NCI-H510A (cell line): ENCODE results near the gene TSPAN31.
A peak's percentile ranks its signal among the peaks of the same experiment; 100 is the strongest.
"Not testable (repeated sequence)": the region's sequence is repeated elsewhere in the genome, so short reads cannot be mapped to it uniquely, and the experiment has no call there.

Experiments used
- DNase-seq: peaks from one replicate; lab custom pipeline; 2025; lab: John Stamatoyannopoulos, UW

TSPAN31 gene

DNA sequence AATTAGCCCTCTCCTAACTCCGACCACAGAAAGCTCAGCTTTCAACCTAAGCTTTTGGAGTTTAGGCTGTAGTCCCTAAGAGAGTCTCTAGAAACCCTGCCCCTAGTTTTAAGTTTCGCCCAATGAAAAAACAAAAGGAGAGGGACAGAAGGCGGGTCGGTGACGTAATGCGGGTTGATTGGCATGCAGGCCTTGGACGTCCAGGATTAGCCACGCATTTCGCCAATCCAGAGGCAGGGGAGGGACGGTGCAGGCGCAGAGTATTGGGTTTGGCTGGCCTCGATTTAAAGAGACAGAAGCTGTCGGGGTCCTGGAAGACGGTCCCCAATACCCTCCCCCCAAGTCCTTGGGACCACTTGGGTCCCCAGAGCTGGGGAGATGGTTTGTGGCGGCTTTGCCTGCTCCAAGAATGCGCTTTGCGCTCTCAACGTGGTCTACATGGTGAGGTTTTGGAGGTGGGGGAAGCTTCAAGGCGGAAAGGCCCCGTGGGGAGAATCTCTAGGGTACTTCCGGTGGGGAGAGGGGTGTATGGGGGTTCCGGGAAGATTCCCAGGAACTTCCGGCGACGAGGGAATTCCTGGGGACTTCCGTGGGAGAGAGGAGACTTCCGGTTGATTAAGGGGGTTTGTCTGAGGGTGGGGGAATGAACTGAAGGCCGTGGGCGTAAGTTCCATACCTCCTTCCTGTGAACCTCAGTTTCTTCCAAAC is at the start of gene TSPAN31:
Gene TSPAN31 (plus strand): TSS at position 263 of the 708 bp plus-strand sequence. CDS start 116 bp downstream, at position 379.
- DNase-seq, result peak; percentile 98

DNA sequence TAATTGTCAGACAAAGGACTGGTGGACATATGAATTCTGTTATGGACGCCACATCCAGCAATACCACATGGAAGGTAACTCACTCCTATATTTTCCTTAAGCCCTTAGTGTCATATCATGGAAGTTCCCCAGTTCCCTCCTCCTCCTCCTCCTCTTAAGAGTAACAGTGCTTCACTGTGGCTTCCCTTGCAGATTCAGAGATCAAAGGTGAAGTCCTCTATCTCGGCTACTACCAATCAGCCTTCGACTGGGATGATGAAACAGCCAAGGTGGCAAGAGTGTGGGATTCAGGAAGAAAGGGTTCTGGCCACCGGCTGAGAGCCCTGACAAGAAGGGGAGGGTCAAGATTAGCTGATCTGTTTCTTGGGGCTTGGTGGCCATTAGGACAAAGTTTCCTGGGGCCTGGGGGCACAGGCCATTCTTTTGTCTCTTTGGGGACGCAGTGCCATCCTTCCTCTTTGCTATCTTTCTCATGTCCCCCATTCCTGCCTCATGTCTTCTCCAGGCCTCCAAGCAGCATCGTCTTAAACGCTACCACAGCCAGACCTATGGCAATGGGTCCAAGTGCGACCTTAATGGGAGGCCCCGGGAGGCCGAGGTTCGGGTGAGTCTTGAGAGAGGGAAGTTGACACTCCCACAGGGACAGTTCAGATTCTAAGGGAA is 48.9 kb upstream of the TSPAN31 start:
- no peak for DNase-seq

GRCh38 chr12:57697076-57697475 is 47.8 kb upstream of the TSPAN31 start:
- no peak for DNase-seq

GRCh38 chr12:57698414-57698813 is 46.4 kb upstream of the TSPAN31 start:
- DNase-seq, result no peak

DNA sequence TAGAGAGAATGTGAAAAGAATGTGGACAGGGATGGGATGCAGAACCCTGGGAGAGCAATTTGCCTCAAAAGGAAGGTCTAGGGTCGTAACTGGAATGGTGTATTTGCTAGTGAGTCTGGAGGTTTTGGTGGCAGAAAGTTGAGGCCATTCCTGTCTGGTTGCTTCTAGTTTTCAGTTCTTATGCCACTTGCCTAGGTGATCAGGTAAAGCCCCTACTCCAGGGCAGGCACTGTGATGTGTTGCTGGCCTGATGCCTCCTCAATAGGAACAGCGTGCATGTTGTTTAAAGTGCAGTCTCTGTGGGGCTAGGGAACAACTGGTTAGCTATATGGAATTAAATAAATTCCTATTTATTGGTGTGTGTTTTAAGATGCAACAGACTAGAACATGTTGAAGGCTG is 44.5 kb upstream of the TSPAN31 start:
- DNase-seq, result no peak

DNA sequence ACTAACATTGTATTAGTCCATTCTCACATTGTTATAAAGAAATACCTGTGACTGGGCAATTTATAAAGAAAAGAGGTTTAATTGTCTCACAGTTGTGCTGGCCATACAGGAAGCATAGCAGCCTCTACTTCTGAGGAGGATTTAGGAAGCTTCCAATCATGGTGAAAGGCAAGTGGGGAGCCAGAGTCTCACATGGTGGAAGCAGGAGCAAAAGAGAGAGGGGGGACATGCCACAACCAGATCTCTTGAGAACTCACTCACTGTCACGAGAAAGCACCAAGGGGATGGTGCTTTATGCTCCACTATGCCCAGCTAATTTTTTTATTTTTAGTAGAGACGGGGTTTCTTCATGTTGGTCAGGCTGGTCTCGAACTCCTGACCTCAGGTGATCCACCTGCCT is 37.6 kb upstream of the TSPAN31 start:
- no peak for DNase-seq

DNA sequence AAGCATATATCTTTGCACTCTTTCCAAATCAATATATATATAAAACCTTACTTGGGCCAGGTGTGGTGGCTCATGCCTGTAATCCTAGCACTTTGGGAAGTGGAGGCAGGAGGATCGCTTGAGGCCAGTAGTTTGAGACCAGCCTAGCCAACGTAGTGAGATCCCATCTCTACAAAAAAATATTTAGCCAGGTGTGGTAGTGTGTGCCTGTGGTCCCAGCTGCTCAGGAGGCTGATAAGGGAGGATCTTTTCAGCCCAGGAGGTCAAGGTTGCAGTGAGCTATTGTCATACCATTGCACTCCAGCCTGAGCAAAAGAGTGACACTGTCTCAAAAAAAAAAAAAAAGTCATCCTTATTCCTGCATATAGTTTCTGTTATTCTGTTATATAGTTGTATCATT is 36.5 kb upstream of the TSPAN31 start:
- no peak for DNase-seq

DNA sequence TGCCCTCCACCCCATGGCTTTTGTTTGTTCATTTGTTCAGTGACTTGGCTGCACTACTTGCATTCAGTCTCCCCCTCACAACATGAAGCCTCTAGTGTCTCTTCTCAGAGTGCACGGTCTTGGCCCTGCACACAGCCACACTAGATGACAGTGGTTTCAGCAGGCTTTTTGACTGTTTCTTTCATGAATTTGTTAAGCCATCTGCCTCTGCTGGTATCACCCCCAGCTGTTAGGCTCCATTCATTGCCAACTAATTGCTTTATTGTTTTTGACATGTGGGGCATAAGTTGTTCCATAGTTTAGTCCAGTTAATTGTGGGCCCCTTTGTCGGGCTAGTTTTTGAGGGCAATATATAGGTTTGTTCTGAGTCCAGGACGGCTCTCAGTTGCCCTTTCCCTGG is 32.1 kb upstream of the TSPAN31 start:
- DNase-seq, result no peak

DNA sequence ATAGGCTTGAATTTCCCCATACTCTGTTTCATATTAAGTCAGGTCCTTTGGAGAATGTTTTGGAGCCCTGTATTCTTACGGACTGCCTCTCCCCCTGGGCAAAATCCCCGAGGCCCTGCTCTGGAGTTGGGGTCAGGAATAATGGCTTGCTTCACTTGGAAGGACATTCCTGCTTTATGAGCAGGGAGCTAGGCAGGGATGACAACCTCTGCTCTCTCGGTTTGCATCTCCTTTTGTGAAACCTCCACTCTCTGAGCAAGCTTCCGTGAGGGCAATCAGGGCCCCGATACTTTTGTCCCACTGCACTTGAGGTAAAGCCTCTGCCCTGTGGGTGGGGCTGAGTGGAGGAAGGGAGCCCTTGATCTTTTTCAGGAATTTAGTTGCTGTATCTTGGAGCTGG is 31.6 kb upstream of the TSPAN31 start:
- no peak for DNase-seq

GRCh38 chr12:57715036-57715748 is 29.6 kb upstream of the TSPAN31 start:
- not testable (repeated sequence) for DNase-seq

GRCh38 chr12:57715786-57716185 is 29.1 kb upstream of the TSPAN31 start:
- DNase-seq, result no peak

- DNase-seq, result no peak
Measured at GRCh38 chr12:57716305-57716704, 28.5 kb upstream of the TSPAN31 start.

- no peak for DNase-seq
Measured at GRCh38 chr12:57717131-57717530, 27.7 kb upstream of the TSPAN31 start.

GRCh38 chr12:57717846-57718640 is 26.8 kb upstream of the TSPAN31 start:
- DNase-seq, result no peak

GRCh38 chr12:57718641-57719528 is 26.0 kb upstream of the TSPAN31 start:
- no peak for DNase-seq

DNA sequence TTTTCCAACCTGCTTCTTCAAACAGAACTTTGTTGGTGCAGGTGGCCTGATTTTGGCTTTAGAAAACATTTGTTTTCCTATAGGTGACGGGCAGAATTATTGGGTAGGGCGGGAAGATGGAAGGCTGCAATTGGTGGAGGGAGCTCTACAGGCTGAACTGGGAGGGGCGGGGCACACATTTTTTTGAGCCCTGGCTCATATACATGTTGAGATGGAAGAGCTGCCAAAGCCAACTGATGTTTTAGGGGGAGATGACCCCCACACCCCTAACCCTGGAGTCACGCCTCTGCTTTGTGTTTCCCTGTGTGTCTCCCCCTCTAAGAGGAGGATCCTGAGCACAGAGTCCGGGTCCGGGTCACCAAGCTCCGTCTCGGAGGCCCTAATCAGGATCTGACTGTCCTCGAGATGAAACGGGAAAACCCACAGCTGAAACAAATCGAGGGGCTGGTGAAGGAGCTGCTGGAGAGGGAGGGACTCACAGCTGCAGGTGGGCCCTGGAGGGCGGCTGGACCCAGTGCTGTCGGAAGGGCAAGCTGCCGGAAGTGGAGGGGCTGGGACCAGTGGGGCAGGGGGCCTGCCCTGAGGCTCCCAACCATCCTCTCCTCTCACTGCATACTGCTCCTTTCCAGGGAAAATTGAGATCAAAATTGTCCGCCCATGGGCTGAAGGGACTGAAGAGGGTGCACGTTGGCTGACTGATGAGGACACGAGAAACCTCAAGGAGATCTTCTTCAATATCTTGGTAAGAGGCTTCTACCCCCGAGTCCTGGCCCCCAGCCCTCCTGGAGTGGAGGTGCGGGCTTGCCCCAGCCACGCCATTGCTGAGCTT is 24.8 kb upstream of the TSPAN31 start:
- no peak for DNase-seq

DNA sequence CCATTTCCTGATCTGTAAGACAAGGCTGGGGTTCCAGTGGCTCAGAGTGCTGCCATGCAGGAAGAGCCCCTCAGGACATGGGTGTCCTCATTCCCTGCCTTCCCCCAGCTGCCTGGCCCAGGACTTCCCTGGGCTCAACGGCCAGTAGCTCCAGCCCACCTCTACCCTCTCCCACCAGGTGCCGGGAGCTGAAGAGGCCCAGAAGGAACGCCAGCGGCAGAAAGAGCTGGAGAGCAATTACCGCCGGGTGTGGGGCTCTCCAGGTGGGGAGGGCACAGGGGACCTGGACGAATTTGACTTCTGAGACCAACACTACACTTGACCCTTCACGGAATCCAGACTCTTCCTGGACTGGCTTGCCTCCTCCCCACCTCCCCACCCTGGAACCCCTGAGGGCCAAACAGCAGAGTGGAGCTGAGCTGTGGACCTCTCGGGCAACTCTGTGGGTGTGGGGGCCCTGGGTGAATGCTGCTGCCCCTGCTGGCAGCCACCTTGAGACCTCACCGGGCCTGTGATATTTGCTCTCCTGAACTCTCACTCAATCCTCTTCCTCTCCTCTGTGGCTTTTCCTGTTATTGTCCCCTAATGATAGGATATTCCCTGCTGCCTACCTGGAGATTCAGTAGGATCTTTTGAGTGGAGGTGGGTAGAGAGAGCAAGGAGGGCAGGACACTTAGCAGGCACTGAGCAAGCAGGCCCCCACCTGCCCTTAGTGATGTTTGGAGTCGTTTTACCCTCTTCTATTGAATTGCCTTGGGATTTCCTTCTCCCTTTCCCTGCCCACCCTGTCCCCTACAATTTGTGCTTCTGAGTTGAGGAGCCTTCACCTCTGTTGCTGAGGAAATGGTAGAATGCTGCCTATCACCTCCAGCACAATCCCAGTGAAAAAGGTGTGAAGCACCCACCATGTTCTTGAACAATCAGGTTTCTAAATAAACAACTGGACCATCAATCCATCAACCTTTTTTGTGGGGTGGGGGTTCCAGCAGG is 23.9 kb upstream of the TSPAN31 start:
- no peak for DNase-seq

DNA sequence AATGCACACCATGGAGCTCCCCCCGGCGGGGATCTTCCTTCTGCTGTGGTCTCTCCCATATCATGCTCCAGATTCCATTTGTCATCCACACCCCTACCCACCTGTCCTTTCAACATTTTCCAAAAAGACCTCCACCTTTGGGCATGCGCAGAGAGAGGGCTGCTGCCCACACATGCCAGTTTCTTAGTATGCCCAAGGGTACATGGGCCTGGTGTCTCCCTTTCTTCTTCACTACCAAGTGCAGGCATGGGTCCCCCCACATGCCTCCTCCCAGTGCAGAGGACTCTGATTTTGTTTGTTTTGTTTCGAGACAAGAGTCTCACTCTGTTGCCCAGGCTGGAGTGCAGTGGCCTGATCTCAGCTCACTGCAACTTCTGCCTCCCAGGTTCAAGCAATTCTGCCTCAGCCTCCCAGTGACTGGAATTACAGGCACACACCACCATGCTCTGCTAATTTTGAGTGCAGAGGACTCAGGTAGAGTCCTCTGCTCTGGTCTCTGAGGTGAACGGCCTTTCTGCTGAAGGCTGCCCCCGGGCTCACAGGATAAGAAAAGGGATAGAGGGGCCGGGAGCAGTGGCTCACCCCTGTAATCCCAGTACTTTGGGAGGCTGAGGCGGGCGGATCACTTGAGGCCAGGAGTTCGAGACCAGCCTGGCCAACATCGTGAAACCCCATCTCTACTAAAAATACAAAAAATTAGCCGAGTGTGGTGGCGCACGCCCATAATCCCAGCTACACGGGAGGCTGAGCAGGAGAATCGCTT is 22.8 kb upstream of the TSPAN31 start:
- not testable (repeated sequence) for DNase-seq
